Sigmoid colon (tissue), 7 donors: ENCODE measurements around the gene CREBZF. TPM values are rescaled to one million over a fixed set of nuclear protein-coding genes. Genes with fewer than 3 reads are reported as not detected.

Source experiments
- DNase-seq: peaks from one replicate; pipeline ENCODE4 v3.0.0-alpha.2; 2019
- H3K27ac ChIP-seq, 4 donors: fragments of 200-600 bp; sonication (generic); one replicate each; pipeline ENCODE4 v1.5.1; 2016 to 2019; ENCODE audit warnings: mild to moderate bottlenecking in 1 of 4
- H3K27me3 ChIP-seq, 3 donors: fragments of 200-600 bp; sonication (generic); one replicate each; pipeline ENCODE4 v1.5.1; 2019; ENCODE audit warnings: mild to moderate bottlenecking in 1 of 3
- H3K36me3 ChIP-seq, 4 donors: fragments of 200-600 bp; sonication (generic); one replicate each; pipeline ENCODE4 v1.5.1; 2016 to 2019
- H3K4me1 ChIP-seq, 4 donors: fragments of 200-600 bp; sonication (generic); one replicate each; pipeline ENCODE4 v1.5.1; 2017 to 2019
- H3K4me3 ChIP-seq, 4 donors: fragments of 200-600 bp; sonication (generic); one replicate each; pipeline ENCODE4 v1.5.1; 2017 to 2019; ENCODE audit warnings: mild to moderate bottlenecking in 2 of 4, moderate library complexity in 1 of 4
- H3K9me3 ChIP-seq, 4 donors: fragments of 200-600 bp in 3 of 4; sonication (generic) in 3 of 4; one replicate each; pipeline versions ENCODE4 v1.5.1 to v1.6.1; 2013 to 2019
- CTCF ChIP-seq, 4 experiments: fragments of 450-650 bp in 3 of 4; fragments of 200-600 bp in 1 of 4; IDR thresholded peaks; one replicate each; pipeline ENCODE4 v1.5.1; 2016 to 2019; ENCODE audit warnings: antibody characterized with exemption in 4 of 4, mild to moderate bottlenecking in 3 of 4, moderate library complexity in 2 of 4
- EP300 ChIP-seq, 4 donors: sonication (generic); formaldehyde crosslinking; IDR thresholded peaks; one replicate each; pipeline ENCODE4 v1.6.1; 2017; ENCODE audit warnings: antibody characterized with exemption in 4 of 4
- POLR2A ChIP-seq, 2 donors: fragments of 450-650 bp; IDR thresholded peaks; one replicate each; pipeline ENCODE4 v1.6.1; 2016; ENCODE audit warnings: antibody characterized with exemption in 2 of 2, mild to moderate bottlenecking in 2 of 2, moderate library complexity in 2 of 2
- POLR2AphosphoS5 ChIP-seq, 4 donors: sonication (generic); formaldehyde crosslinking; IDR thresholded peaks; one replicate each; pipeline ENCODE4 v1.6.1; 2017; ENCODE audit warnings: antibody characterized with exemption in 4 of 4
- WGBS, 2 donors: extraction: QIAGEN DNeasy Blood & Tissue Kit; methylation state at CpG; one replicate each; pipeline ENCODE4 v1.1.7; 2013; 5-methylcytosine and 5-hydroxymethylcytosine counted together
- intact Hi-C: fragments of 100-400 bp; cut with DNase I; formaldehyde crosslinking; loops from one replicate; pipeline ENCODE4 v1.15.1; 2023
- polyA plus RNA-seq, 3 donors: library from polyadenylated mRNA; stranded (reverse); fragments of 200-250 nt; gene quantifications; one replicate each; pipeline ENCODE4 v1.2.3, GENCODE V29; 2013
- total RNA-seq, 4 donors: library from RNA; depleted of rRNA; stranded (reverse); fragments of >200 nt; gene quantifications; one replicate each; pipeline ENCODE4 v1.1.0, GENCODE V29; 2016
- donor health status: healthy with polysubstance abuse.
- donor health status: Bipolar disorder and iron deficiency.
- donor health status: healthy.

Gene CREBZF
- total and polyA plus RNA-seq, 7 donors = 9.9 to 75.6 (median 50.3) TPM

GRCh38 chr11:85695546-85695945 is 30.6 kb upstream of the CREBZF start:
- Histone ChIP-seq H3K27me3 (no peaks in the 10 kb centered on the region), H3K4me3 (no peak overlapping the region), H3K36me3 (no peaks in the 10 kb centered on the region), H3K4me1 (no peaks in the 10 kb centered on the region), H3K9me3 (no peaks in the 10 kb centered on the region), H3K27ac (no peak overlapping the region)
- TF ChIP-seq POLR2AphosphoS5 (IDR thresholded peaks at IDR 0.05) (no peak), EP300 (IDR thresholded peaks at IDR 0.05) (no peak), POLR2A (IDR thresholded peaks at IDR 0.05) (no peak), CTCF (IDR thresholded peaks at IDR 0.05) (no peak)
- intact Hi-C loops = no loop called here
- no peak for DNase-seq

GRCh38 chr11:85694385-85694980 is 29.6 kb upstream of the CREBZF start:
- Histone ChIP-seq H3K27ac (no peak overlapping the region), H3K9me3 (no peaks in the 10 kb centered on the region), H3K4me1 (no peaks in the 10 kb centered on the region), H3K4me3 (no peak overlapping the region), H3K27me3 (no peaks in the 10 kb centered on the region), H3K36me3 (no peaks in the 10 kb centered on the region)
- WGBS, 2 donors = 98% methylated on average over 1 of the region's 1 CpG
- intact Hi-C loops = no loop called here
- no peak for DNase-seq
- TF ChIP-seq POLR2A (IDR thresholded peaks at IDR 0.05) (no peak), POLR2AphosphoS5 (IDR thresholded peaks at IDR 0.05) (no peak), EP300 (IDR thresholded peaks at IDR 0.05) (no peak), CTCF (IDR thresholded peaks at IDR 0.05) (no peak)

GRCh38 chr11:85685820-85686459 is 21.0 kb upstream of the CREBZF start, which contains the start of gene CCDC89:
Gene CCDC89 (minus strand): TSS chr11:85686195. CDS start chr11:85686130, 65 bp downstream.
- peak; percentile 92 for DNase-seq
- Histone ChIP-seq H3K36me3 (no peaks in the 10 kb centered on the region), H3K9me3 (no peaks in the 10 kb centered on the region), H3K27ac (peak within 1 kb of the TSS; percentile 78 to 82 (median 80)), H3K27me3 (no peaks in the 10 kb centered on the region), H3K4me1 (peaks cover 0 to 21% (median 12%) of the 10 kb centered on the region in 4 donors), H3K4me3 (peak within 1 kb of the TSS; percentile 24 to 51 (median 46))
- intact Hi-C loops = loop anchor here (2.0 to 10.0 kb wide), 5 partner anchors 21 to 379 kb away; partner anchors contain the start of genes CCDC83, CREBZF, DLG2 and PICALM
- 62 to 78% methylated on average over 13 of the region's 13 CpGs for WGBS, 2 donors
- TF ChIP-seq CTCF (IDR thresholded peaks at IDR 0.05) = no peak
- TF ChIP-seq POLR2A (IDR thresholded peaks at IDR 0.05) = no peak
- no peak for TF ChIP-seq EP300 (IDR thresholded peaks at IDR 0.05)
- TF ChIP-seq POLR2AphosphoS5 (IDR thresholded peaks at IDR 0.05) = peak in 2 of 4 donors; percentile 39 to 50

GRCh38 chr11:85685125-85685819 is 20.3 kb upstream of the CREBZF start:
- intact Hi-C loops = loop anchor here (5.0 to 10.0 kb wide), 4 partner anchors 58 to 380 kb away; partner anchors contain the start of genes CCDC83, DLG2, PICALM and TMEM126B
- no peaks in the 10 kb centered on the region for H3K27me3 ChIP-seq
- WGBS, 2 donors = 74 to 80% methylated on average over 15 of the region's 15 CpGs
- no peaks in the 10 kb centered on the region for H3K9me3 ChIP-seq
- no peaks in the 10 kb centered on the region for H3K36me3 ChIP-seq
- H3K27ac ChIP-seq = peak overlapping the region; percentile 78 to 82 (median 80)
- DNase-seq = peak; percentile 70
- peak overlapping the region; percentile 24 to 51 (median 46) for H3K4me3 ChIP-seq
- TF ChIP-seq CTCF (IDR thresholded peaks at IDR 0.05) = no peak
- peak in 2 of 4 donors; percentile 53 to 62 for TF ChIP-seq POLR2AphosphoS5 (IDR thresholded peaks at IDR 0.05)
- TF ChIP-seq POLR2A (IDR thresholded peaks at IDR 0.05) = no peak
- no peak for TF ChIP-seq EP300 (IDR thresholded peaks at IDR 0.05)
- H3K4me1 ChIP-seq = peaks cover 0 to 21% (median 12%) of the 10 kb centered on the region in 4 donors
